ENCODE results near the gene KRT2. TPM values are rescaled to one million over a fixed set of nuclear protein-coding genes. Genes with fewer than 3 reads are reported as not detected.

The KRT2 gene
- total RNA-seq, 1 experiment from 2014 or later: not detected

DNA sequence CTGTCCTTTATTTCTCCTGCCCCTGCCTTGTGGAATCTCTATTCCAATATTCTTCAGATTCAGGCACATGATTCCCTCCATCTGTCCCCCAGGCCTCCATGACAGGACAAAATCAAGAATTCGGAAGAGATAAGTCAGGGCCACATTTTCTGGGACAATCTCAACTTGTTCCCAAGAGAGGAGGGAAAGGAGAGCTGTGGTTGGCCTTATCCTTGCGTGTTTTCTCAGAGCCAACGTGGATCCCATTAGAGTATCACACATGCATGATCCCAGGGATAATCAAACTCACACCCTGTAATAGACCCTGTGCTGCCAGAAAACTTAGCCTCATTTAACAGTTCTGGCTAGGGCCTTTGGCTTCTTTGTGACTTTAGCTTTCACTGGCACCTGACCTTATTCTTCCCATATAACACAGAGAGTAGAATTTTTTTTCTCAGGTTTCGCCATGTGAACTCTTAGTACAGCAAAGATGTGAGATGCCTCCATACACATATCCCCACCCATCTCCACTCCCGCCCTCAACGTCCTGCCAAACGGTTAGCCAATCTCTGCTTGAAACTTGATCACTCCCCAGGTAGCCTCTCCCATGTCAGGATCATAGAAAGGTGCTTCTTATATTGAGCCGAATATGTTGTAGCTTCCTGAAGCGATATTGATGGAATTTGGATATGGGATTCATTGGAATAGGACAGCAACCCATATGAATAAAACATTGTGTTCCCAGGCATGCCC, 34.9 kb upstream of the KRT2 start:
- in situ Hi-C loops (cut with HindIII; ENCODE audit: low sequenced_read_pairs): no loop called here

DNA sequence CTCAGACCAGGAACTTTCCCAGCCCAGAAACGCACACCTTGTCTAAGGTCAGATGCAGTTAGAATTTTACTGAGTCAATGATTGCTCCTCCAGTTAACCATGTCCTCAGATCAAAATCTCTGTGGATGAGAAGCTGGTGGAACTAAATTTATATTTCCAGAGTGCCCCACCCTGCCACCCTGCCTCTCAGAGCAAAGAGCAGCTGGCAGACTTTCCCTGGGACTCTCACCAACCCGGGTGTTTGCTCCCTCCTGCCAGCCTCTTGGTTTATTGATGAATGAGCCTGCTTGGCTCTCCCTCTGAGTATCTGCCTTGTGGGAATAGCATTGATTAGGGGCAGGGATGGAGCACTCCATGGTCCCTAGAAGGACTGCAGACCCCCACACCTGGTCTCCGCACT, 34.1 kb upstream of the KRT2 start:
- in situ Hi-C loops (cut with HindIII; ENCODE audit: low sequenced_read_pairs): no loop called here

More for the DNA sequence above, 34.9 kb upstream of the KRT2 start:
- no peak for DNase-seq (ENCODE audit: low spot score)

DNA sequence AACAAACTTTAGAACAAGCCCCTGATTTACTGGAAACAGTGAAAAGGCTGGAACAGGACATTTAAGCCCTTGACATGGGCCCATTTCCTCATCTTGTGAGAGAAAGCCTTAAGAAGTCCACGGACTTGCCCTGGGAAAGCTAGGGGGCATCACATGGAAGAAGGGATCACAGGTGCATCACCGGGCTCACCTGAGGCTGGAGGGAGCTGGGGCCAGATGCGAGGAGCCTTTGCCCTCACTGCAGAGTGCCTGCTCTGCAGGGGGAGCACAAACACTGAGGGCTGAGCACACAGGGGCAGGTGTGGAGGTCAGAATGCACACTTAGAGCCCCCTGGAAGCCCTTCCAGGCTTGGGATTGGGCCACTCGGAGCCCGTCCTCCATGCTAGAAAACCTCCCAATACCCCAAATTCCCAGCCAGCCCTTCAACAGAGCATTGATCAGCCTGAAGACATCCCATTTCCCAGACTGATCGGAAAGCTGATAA, 33.4 kb upstream of the KRT2 start:
- in situ Hi-C loops (cut with HindIII; ENCODE audit: low sequenced_read_pairs): no loop called here
- no peak for DNase-seq (ENCODE audit: low spot score)

More for the DNA sequence above, 34.1 kb upstream of the KRT2 start:
- DNase-seq (ENCODE audit: low spot score): no peak

DNA sequence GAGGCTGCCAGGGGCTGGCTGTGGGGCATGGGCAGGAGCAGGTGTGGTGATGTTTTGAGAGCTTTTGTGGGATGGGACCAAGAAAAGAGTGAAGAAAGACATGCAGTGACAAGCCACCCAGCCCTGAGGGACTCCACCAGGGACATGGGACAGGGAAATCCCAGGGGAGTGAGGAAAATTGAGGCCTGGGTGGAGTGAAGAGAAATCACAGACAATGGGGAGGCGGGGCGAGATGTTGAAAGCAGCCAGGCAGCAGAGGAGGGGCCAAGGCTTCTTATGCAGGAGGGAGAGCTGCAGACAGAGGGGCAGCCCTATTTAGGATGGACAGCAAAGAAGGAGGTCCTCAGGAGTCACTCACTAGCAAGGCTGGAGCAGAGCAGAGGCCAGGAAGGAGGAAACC, 32.4 kb upstream of the KRT2 start:
- no peak for DNase-seq (ENCODE audit: low spot score)
- in situ Hi-C loops (cut with HindIII; ENCODE audit: low sequenced_read_pairs): no loop called here

DNA sequence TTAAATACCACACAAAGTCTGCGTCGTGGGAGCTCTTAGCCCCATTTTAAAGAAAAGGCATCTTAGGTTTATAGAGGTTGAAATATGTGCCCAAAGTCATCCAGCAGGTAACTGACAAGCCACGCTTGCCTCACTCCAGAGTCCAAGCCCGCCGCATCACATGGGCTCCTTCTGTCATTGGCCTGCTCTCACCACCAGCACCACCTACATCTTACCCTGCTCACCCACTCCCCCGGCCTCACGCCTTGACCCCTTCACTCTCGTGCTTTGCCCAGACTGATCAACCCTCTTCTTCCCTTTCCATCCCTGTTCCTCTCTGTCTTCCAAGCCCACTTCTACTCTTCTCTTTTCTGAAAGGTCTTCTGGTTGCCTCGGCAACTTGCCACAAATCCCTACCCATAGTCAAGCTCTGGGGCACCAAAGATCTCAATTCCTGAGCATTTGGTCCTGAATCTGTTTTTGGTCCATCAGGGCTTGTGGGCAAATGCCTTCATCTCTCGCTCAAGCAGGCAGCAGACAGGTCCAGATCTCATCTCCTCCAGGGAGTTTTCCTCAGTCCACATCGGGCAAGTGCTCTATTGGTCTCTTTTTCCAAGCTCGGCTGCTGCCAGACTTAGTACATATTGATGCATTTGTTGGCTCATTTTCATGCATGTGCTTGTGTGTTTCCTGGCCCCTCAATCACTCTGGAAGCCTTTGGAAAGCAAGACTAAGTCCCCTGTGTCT, 31.7 kb upstream of the KRT2 start:
- in situ Hi-C loops (cut with HindIII; ENCODE audit: low sequenced_read_pairs): no loop called here

DNA sequence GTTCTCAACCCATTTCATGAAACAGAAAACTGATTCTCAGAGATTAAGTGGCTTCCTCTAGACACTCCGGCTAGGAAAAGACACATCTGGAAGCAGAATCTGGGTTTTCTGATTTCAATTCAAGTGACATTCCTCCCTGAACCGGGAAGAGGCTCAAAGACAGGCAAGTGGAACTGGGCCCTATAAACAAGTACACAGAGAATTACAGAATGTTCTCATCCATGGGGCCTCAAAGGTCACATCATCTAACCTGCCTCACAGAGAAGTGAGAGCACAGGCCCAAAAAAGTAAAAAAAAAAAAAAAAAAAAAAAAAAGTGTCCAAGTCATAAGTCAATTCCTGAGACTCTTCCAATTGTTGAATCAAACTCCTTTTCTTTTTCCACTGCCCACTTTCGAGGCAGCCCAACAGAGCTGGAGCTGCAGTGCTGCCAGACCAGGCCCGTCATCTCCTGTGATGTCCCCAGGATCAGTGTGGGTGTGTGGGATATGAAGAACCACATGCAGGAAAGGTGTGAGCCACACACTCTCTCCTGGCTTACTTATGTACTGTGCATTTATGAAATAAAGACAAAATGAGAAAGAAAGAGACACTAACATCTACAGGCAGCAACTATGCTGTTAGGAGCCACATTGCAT, 31.0 kb upstream of the KRT2 start:
- in situ Hi-C loops (cut with HindIII; ENCODE audit: low sequenced_read_pairs): no loop called here
- DNase-seq (ENCODE audit: low spot score): no peak

More for the DNA sequence above, 31.7 kb upstream of the KRT2 start:
- DNase-seq (ENCODE audit: low spot score): no peak

DNA sequence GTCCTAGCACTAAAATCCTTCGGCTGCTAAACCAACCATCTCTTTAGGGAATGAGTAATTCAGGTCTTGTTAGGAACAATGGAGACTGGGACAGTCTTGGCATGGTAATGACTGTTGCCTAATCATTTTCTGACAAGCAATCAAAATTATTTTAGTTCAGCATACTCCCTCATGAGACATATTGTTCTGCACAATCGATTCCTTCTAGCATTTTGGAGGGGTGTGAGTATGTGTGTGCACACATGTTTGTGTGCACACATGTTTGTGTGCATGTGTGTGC, 30.3 kb upstream of the KRT2 start:
- in situ Hi-C loops (cut with HindIII; ENCODE audit: low sequenced_read_pairs): no loop called here
- no peak for DNase-seq (ENCODE audit: low spot score)

DNA sequence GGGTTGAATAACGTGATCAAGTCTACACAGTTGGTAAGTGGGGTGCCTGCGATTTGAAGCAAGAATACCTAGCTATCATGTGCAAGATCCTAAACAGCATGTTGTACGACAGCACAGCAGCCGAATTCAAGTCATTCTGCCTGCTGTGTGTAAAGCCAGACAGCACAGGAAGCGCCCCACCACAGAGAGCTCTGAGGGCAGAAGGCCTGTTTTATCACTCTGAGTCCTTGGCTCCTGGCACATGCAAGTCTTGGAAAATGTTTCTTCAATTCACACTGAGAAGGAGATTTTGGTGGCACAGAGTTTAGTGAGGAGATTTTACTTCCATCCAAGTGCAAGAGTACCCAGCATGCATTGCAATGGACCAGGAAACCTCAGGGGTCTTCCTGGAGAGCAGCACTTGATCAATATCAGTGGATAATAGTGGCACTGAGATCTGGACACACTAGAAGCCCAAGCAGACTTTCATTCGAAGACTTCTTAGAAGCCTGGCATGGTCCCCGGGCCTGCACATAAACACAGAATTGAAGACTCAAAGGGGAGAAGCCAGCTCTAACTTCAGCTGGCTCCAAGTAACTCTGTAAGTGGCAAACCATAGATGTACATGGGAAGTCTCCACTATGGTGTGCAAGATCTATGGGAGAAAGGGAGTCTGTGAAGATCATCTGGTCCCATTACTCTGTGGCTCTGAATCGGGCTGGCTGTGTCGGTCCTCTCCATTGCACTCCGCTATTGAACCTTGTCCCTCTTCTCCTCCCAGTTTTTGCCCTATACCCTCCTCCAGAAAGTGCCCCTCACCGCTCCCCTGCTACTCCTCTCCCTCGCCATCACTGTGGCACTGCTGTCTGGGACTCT, 29.7 kb upstream of the KRT2 start:
- in situ Hi-C loops (cut with HindIII; ENCODE audit: low sequenced_read_pairs): no loop called here
- no peak for DNase-seq (ENCODE audit: low spot score)

DNA sequence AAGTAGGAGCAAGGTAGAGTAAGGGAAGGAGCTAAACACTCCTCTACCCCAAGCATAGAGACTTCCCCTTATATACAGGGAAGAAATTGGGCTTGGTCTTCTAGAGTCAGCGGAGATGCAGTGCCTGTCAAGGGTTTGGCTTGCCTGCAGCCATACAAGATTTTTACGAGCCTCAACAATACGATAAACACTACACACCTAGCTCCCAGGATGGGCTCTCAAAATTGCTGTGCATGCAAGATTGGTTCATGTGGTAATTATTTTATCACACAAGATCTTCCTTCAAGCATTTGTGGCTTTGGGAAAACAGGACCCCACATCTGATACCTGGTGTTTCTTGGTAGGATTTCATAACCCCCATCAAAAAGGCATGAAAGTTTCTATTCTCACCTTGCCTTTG, 28.4 kb upstream of the KRT2 start, which contains the start of gene KRT1:
Gene KRT1, minus strand, starts transcription at position 45 of the 400 bp plus-strand sequence. CDS start 59 bp downstream, outside the sequence.
- in situ Hi-C loops (cut with HindIII; ENCODE audit: low sequenced_read_pairs): no loop called here
- no peak for DNase-seq (ENCODE audit: low spot score)

DNA sequence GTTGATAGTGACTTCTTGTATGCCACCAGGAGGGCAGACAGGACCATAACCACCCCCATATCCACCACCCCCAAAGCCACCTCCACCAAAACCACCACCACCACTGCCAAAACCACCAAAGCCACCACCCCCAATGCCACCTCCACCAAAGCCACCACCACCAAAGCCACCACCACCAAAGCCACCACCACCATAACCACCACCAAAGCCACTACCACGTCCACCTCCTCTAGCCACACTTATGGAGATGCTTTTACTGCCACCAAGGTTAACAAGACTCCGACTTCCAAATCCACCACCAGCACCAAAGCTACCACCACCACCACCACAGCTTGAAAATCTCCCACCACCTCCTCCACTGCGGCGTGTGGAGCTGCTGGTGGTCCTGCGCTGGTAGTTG, 27.9 kb upstream of the KRT2 start:
- in situ Hi-C loops (cut with HindIII; ENCODE audit: low sequenced_read_pairs): no loop called here

DNA sequence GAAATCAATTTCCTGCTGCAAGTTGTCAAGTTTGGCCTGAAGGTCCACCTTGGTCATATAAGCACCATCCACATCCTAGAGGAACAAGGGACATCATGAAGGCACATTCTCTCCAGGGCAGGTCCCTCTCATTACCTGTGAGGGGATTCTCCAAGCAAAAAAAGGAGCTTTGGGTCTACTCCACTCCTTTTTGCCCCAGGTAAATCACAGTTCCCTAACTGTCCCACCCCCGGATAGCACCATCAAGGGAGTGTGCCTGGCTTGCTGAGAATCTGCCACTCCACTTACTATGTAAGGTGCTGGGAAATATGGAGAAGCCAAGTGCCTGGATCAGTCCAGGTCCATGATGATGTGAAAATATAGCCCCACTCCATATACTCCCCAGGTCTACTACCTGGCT, 25.7 kb upstream of the KRT2 start:
- DNase-seq (ENCODE audit: low spot score): no peak

More for the DNA sequence above, 27.9 kb upstream of the KRT2 start:
- no peak for DNase-seq (ENCODE audit: low spot score)

DNA sequence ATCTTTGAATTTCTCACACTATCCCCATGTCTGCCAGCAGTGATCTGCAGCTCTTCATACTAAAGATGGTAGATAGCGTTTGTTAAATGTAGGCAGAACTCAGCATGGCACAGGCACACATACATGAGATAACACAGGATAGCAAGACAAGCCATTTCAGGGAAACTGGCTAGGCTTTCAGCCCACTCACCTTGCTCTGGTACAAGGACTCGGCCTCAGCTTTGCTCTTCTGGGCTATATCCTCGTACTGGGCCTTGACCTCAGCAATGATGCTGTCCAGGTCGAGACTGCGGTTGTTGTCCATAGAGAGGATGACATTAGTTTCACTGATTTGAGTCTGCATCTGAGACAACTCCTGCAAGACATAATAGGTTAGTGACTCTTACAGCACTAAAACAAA, 25.1 kb upstream of the KRT2 start:
- no peak for DNase-seq (ENCODE audit: low spot score)
- in situ Hi-C loops (cut with HindIII; ENCODE audit: low sequenced_read_pairs): no loop called here

More for the DNA sequence above, 25.7 kb upstream of the KRT2 start:
- in situ Hi-C loops (cut with HindIII; ENCODE audit: low sequenced_read_pairs): no loop called here

DNA sequence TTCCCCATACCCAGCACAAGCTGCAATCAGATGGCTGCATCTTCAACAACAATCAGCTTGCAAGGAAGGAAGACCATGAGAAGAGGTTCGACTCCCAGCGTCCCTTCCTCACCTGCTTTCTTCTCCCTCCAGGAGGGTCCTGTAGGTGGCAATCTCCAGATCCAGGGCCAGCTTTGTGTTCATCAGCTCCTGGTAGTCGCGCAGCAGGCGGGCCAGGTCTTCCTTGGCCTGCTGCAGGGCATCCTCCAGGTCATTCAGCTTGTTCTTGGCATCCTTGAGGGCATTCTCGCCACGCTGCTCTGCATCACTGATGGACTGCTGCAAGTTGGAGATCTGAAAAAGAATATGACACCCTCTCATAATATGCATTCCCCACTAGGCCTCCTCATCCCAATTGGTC, 24.2 kb upstream of the KRT2 start:
- in situ Hi-C loops (cut with HindIII; ENCODE audit: low sequenced_read_pairs): no loop called here

DNA sequence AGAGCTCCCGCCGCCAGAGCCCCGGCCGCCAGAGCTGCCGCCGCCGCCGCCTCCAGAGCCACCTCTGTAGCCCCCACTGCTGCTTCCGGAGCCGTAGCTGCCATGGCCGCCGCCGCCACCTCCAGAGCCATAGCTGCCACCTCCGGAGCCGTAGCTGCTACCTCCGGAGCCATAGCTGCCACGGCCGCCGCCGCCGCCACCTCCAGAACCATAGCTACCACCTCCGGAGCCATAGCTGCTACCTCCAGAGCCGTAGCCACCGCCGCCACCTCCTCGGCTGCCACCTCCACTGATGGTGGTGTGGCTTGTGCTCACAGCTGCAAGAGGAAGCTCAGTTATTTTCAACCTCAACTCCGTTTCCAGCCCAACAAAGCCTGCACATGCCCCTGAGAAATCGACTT, 23.3 kb upstream of the KRT2 start:
- in situ Hi-C loops (cut with HindIII; ENCODE audit: low sequenced_read_pairs): no loop called here
- no peak for DNase-seq (ENCODE audit: low spot score)

More for the DNA sequence above, 24.2 kb upstream of the KRT2 start:
- DNase-seq (ENCODE audit: low spot score): no peak

DNA sequence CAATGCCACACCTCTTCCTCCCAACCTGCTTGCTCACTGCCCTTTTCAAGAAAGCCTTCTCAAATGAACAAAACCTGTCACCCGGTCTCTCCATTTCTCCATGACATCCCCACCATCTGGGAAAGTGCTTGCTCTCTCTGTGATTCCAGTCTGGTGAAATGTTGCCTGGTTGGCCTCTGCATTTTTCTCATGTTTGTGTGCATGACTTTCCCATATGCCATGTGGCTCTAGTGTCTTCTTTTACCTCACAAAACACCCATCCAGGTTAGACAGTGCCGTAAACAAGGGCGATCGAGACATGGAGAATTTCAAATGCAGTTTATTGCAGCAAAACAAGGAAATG, 22.4 kb upstream of the KRT2 start:
- DNase-seq (ENCODE audit: low spot score): no peak
- in situ Hi-C loops (cut with HindIII; ENCODE audit: low sequenced_read_pairs): no loop called here

DNA sequence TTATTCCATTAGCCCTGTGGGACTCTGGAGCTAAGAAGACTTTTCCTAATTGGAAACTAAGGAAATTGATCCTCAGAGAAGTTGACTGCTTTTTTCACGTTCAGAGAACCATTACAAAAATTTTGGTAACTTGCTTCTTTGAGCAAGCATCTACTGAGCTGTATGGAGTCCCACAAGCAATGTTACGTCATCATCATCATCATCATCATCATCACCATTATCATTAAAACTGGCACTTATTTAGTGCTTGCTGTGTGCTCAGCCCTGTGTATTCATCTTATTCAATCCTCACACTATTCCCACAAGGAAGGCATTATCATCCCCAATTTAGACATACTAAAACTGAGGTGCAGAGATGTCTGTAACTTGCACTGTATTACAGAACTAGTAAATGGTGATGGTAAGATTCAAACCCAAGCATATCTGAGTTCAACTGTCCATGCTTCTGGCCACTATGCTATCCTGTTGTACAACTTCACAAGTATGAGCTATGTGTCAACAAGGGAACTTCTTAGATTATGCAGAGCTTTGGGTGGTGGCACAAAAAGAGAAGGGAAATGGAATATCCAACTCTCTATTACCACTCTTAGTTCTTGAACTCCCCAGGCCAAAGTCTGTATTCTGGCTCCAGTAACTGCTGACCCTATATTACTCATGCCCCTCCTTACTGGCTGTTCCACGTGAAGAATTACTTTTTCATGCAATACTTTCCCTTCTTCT, 21.9 kb upstream of the KRT2 start:
- no peak for DNase-seq (ENCODE audit: low spot score)
- in situ Hi-C loops (cut with HindIII; ENCODE audit: low sequenced_read_pairs): no loop called here

DNA sequence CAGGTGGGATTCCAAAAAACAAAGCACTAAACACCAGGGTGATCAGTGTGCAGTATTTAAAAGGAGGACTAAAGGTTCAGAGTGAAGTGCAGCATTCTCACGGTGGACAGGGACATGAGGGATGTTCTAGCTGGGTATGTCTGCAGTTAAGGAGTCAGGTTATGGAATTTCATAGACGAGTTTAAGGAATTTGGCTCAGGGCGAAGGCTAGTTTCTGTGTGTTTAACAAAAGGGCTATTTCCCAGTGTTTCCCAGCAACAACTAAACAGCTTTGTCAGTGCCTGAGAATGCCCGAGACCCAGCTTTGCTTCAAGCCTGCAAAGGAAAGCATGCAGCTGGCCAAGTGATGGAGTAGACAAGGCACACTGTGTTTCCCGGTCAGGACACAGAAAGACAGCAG, 21.2 kb upstream of the KRT2 start:
- in situ Hi-C loops (cut with HindIII; ENCODE audit: low sequenced_read_pairs): no loop called here
- no peak for DNase-seq (ENCODE audit: low spot score)

DNA sequence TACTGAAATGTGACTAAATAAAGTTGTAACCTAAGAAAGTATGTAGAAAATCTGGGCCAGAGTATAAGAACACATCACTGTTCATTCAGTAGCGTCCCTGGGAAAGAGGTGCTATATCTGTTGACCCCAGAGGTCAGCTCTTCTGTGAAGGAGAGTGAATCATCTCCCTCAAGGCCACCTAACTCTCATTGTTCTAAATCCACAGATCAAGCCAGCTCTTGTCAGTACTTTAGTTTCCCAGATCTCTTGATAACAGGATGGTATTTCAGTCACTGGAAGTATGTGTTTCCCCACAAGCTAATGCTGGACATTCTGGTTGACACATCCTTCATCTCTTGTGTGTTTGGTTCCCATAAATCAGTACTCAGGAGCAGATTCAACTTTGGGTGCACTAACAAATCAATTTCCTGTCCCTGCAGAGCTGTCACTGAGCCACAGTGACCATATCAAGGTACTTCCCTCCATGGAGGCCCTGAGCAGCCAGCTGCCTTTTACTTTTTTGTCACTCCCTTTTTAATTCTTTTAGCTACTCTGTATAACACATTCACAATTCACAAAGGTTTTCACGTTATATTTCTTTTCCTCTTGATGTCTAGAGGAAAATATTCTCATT, 20.4 kb upstream of the KRT2 start:
- no peak for DNase-seq (ENCODE audit: low spot score)
- in situ Hi-C loops (cut with HindIII; ENCODE audit: low sequenced_read_pairs): no loop called here
